ENCODE results near the gene SLAIN1. TPM values are rescaled to one million over a fixed set of nuclear protein-coding genes. Genes with fewer than 3 reads are reported as not detected.

Gene SLAIN1
- total RNA-seq, 1 donor from 2014 or later: 0.32 TPM

Other genes with a start within 250 kb of the SLAIN1 start
- 251 TPM for gene SCEL, start 162.0 kb upstream of the SLAIN1 start, total RNA-seq
- 2.6 TPM for gene EDNRB, start 221.1 kb downstream of the SLAIN1 start, total RNA-seq